ENCODE results near the gene SHROOM3. TPM values are rescaled to one million over a fixed set of nuclear protein-coding genes. Genes with fewer than 3 reads are reported as not detected.

SHROOM3 gene
- total RNA-seq, 1 donor from 2014 or later, result 54.9 TPM

DNA sequence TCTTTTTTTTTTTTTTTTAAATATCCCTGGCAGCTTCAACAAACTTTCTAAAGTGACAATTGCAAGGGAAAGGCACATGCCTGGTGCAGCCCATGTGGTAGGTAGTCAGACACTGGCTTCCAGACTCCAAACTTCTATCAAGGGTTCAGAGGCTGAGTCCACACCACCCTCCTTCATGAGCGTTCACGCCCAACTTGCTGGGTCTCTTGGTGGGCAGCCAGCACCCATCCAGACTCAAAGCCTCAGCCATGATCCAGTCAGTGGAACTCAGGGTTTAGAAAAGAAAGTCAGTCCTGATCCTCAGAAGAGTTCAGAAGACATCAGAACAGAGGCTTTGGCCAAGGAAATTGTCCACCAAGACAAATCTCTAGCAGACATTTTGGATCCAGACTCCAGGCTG, 321.4 kb downstream of the SHROOM3 start:
- Mint-ChIP-seq H3K9me3 (ENCODE audit: low read depth) (peaks cover 6% of the 10 kb centered on the region), H3K27ac (no peak overlapping the region), H3K36me3 (ENCODE audit: insufficient read depth) (peaks cover 32% of the 10 kb centered on the region), H3K4me1 (ENCODE audit: low read depth) (no peaks in the 10 kb centered on the region), H3K4me3 (ENCODE audit: low read depth) (no peak overlapping the region), H3K27me3 (no peaks in the 10 kb centered on the region)
- no peak for DNase-seq (ENCODE audit: low spot score, unreplicated experiment)
- TF ChIP-seq, protein P1, sequence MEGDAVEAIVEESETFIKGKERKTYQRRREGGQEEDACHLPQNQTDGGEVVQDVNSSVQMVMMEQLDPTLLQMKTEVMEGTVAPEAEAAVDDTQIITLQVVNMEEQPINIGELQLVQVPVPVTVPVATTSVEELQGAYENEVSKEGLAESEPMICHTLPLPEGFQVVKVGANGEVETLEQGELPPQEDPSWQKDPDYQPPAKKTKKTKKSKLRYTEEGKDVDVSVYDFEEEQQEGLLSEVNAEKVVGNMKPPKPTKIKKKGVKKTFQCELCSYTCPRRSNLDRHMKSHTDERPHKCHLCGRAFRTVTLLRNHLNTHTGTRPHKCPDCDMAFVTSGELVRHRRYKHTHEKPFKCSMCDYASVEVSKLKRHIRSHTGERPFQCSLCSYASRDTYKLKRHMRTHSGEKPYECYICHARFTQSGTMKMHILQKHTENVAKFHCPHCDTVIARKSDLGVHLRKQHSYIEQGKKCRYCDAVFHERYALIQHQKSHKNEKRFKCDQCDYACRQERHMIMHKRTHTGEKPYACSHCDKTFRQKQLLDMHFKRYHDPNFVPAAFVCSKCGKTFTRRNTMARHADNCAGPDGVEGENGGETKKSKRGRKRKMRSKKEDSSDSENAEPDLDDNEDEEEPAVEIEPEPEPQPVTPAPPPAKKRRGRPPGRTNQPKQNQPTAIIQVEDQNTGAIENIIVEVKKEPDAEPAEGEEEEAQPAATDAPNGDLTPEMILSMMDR (IDR thresholded peaks at IDR 0.05; ENCODE audit: unreplicated experiment), result no peak

DNA sequence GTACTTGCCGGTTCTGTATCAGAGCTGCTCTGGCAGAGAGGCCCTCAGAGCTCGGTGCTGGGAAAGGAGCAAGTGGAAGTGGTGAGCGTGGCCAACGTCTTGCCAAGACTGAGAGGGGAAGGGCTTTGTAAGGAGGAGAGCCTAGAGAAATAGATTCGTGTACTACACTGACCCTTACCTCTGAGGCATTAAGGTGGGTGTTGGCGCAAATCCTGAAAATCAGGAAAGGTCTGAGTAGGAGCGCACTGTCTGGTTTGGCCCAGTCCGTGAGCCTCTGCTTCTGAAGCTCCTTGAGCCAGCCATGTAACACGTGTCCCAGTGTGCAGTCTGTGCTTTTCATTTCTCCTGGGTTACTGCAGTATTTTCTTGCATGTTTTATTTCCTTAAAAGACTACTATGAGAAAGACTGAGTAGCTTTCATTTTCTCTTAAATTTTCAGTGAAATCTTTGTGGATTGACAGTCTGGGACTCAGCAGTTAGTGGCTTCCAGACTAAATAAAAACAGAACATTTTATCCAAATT, 322.4 kb downstream of the SHROOM3 start:
- H3K4me3 Mint-ChIP-seq (ENCODE audit: low read depth), result no peak overlapping the region
- no peak for DNase-seq (ENCODE audit: low spot score, unreplicated experiment)
- no peaks in the 10 kb centered on the region for H3K27me3 Mint-ChIP-seq
- H3K4me1 Mint-ChIP-seq (ENCODE audit: low read depth), result no peaks in the 10 kb centered on the region
- H3K9me3 Mint-ChIP-seq (ENCODE audit: low read depth), result no peaks in the 10 kb centered on the region
- peaks cover 28% of the 10 kb centered on the region for H3K36me3 Mint-ChIP-seq (ENCODE audit: insufficient read depth)
- TF ChIP-seq, protein P1 (IDR thresholded peaks at IDR 0.05; ENCODE audit: unreplicated experiment), result no peak
- H3K27ac Mint-ChIP-seq, result peak overlapping the region; percentile 65

DNA sequence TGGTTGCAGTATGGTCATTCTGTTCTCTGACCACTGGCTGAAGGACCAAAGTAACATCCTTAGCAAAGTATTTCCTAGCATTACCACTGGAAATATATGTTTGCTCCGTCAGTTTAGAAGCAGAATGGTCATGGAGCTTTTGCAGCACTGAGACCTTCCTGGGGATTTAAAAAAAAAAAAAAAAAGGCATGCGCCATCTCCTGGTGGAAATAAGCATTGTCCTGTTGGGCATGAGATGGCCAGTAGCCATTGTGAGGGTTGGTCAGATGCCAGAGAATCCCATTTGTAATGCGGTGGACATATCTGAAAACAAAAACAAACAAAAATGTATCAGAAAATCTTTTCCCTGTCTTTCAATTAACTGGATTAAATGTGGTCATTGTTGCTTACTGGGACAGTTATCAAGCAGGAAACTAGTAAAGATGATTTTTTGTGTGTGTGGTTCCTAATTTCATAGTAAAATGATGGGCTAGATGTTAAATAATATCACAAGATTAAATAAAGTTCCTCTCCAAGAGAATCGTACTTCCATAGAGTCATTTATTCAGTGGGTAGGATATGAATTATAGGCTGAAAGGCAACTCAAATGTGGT, 323.4 kb downstream of the SHROOM3 start:
- Mint-ChIP-seq H3K4me3 (ENCODE audit: low read depth) (no peak overlapping the region), H3K27me3 (no peaks in the 10 kb centered on the region), H3K9me3 (ENCODE audit: low read depth) (no peaks in the 10 kb centered on the region), H3K4me1 (ENCODE audit: low read depth) (no peaks in the 10 kb centered on the region), H3K36me3 (ENCODE audit: insufficient read depth) (peaks cover 28% of the 10 kb centered on the region), H3K27ac (no peak overlapping the region)
- TF ChIP-seq, protein P1 (IDR thresholded peaks at IDR 0.05; ENCODE audit: unreplicated experiment), result peak; percentile 90
- no peak for DNase-seq (ENCODE audit: low spot score, unreplicated experiment)

DNA sequence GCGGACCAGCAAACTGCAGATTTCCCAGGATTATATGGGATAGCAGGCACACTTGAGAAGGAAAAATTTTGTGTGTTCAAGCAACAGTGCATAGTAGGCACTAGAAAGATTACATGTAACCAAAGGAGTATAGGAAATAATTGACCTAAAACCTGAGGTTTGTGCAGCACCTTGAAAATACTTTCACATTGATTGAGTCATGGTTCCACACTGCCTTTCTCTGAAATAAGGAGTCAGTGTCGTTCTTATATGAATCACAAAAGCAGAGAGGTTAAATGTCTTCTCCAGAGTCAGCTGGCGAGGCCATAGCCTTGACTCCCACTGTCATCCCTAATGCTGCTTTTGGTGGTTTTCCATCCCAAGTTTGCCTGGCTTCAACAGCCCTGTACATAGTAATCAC, 324.0 kb downstream of the SHROOM3 start:
- H3K27ac Mint-ChIP-seq, result no peak overlapping the region
- H3K36me3 Mint-ChIP-seq (ENCODE audit: insufficient read depth), result peaks cover 28% of the 10 kb centered on the region
- no peaks in the 10 kb centered on the region for H3K27me3 Mint-ChIP-seq
- DNase-seq (ENCODE audit: low spot score, unreplicated experiment), result no peak
- H3K9me3 Mint-ChIP-seq (ENCODE audit: low read depth), result no peaks in the 10 kb centered on the region
- no peak overlapping the region for H3K4me3 Mint-ChIP-seq (ENCODE audit: low read depth)
- H3K4me1 Mint-ChIP-seq (ENCODE audit: low read depth), result no peaks in the 10 kb centered on the region
- TF ChIP-seq, protein P1 (IDR thresholded peaks at IDR 0.05; ENCODE audit: unreplicated experiment), result no peak

DNA sequence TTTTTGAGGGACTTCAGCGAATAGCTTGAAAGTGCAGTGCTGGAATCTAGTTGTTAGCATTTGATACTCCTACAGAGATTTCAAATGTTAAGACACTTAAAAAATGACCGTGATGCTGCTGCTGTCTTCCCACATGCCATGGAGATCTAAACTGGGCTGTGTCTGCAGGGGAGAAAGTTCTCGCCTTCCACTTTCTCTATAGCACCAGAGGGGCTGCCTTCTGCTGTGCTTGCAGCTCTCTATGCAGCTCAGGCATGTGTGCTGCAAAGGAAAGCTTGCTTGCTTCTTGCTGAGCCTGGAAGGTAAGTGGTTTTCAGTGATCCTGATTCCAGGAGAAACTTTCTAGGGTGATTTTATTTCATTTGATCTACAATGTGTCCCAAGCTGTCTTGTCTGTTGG, 325.2 kb downstream of the SHROOM3 start:
- DNase-seq (ENCODE audit: low spot score, unreplicated experiment), result no peak
- Mint-ChIP-seq H3K27ac (no peak overlapping the region), H3K9me3 (ENCODE audit: low read depth) (no peaks in the 10 kb centered on the region), H3K4me1 (ENCODE audit: low read depth) (peaks cover 4% of the 10 kb centered on the region), H3K36me3 (ENCODE audit: insufficient read depth) (peaks cover 31% of the 10 kb centered on the region), H3K4me3 (ENCODE audit: low read depth) (no peak overlapping the region), H3K27me3 (no peaks in the 10 kb centered on the region)
- TF ChIP-seq, protein P1 (IDR thresholded peaks at IDR 0.05; ENCODE audit: unreplicated experiment), result no peak

Data from progenitor cell of endocrine pancreas (in vitro differentiated cells).